GM19193 (cell line): ENCODE measurements around the gene MB.

ENCODE experiments used
- POLR2A ChIP-seq: IDR thresholded peaks from 4 replicates; pipeline ENCODE4 v1.6.1; 2011; ENCODE audit not compliant: insufficient read depth, insufficient read length; ENCODE audit errors: extremely low read depth

MB gene

DNA sequence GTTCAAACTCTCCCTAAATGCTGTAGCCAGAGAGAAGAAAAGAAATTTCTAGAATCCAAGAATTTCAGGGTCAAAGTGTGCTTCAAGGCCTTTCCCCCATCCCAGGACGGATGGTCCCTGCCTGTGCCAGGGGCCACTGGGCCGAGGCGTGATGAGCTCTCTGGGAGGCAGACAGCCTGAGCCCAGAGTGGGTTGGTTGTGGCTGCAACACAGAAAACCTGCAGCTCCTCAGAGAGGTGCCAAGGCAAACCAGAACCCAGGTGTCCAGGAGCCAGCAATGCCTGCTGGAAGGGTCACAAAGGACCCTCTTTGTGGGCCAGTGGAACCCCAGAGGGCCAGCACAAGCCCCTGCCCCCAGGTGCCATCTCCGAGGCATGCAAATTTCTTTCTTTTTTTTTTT, 28.5 kb upstream of the MB start:
- TF ChIP-seq POLR2A: no peak

DNA sequence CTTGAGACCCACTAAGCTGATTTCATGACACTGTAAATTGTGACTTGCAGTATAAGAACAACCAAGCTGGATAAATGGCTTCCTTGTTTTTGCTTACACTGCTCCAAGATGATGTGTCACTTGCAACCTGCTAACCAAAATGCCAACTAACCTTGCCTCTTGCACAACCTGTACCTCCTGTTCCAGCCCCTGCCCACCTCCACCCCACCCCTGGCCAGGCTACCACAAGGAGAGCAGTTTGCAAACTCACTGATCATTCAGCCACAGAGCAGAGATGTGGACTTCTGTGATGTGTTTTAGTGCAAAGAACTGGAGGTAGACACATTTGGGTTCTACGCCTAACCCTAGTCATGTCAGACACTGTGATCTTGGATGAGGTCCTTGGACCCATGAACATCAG, 26.9 kb upstream of the MB start:
- TF ChIP-seq POLR2A: no peak

DNA sequence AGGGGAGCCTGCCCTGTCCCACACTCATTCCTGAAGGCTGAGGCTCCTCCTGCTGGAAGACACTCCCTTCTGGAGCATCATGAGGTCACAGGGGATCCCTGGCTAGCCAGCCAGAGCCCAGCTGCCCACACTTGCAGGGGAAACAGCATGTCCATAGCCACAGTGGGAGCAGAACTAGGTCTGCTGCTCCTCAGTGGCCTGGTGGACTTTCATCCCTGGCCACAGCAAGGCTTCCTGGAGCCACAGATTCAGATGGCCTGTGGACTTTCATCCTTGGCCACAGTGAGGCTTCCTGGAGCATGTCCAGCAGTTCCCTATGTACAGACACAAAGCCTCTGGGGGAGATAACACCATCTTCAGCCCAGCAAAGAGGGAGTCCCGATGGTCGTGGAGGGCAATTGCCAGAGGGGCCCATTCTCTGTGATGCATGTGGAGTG, 25.2 kb upstream of the MB start:
- TF ChIP-seq POLR2A: no peak

DNA sequence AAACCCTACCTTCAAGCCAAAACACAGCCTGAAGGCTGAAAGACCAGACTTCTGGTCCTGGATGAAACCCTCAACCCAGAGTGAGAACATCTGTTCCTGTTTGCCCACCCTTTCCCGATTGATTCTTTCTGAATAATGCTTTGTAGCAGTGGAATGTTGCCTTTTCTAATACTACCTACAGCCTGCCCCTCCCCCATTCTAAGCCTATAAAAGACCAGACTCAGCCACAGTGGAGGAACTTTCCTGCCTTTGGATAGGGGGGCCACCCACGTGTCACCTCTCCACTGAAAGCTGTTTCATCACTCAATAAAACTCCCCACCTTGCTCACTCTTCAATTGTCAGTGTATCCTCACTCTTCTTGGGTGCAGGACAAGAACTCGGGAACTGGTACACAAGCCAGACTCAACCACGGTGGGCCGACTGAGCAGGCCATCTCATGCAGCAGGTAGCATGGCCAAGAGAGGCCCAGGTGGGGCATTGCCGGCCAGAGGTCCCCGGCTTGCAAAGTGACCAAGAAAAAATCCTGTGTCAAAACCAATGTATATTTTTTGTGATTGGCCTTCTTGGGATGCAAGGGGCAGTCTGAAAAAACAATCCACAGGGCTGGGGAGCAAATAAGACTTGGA, 24.5 kb upstream of the MB start:
- no peak for TF ChIP-seq POLR2A

DNA sequence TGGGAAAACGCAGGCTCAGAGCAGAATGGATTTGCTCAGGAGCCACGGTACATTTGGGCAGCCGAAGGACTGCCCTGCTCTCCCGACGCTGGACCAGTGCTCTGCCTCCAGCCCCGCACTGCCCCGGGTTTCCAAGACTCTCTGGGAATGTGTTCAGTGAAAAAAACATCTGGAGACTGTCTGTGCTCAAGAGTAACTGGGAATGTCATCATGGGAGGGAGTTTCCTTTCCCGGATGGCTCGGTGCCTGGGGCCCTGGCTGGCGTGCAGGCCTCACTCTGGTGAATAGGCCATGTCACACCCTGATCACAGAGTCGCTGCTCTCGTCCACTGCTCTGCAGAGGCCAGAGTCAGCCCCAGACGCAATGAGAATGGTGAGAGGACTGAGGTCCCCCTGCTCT, 21.3 kb upstream of the MB start:
- no peak for TF ChIP-seq POLR2A

DNA sequence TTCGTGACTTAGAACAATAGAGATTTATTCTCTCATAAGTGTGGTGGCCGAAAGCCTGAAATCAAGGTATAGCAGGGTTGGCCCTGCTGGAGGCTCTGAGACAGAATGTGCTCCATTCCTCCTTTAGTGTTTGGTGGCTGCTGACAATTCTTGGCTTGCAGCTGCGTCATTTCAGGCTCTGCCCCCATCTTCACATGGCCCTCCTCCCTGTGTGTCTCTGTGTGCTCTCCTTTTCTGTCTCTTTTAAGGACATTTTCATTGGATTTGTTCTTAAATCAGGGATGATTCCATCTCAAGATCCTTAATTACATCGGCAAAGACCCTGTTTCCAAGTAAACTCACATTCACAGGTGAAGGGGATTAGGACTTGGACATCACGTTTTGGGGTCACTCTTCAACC, 20.9 kb upstream of the MB start:
- no peak for TF ChIP-seq POLR2A

DNA sequence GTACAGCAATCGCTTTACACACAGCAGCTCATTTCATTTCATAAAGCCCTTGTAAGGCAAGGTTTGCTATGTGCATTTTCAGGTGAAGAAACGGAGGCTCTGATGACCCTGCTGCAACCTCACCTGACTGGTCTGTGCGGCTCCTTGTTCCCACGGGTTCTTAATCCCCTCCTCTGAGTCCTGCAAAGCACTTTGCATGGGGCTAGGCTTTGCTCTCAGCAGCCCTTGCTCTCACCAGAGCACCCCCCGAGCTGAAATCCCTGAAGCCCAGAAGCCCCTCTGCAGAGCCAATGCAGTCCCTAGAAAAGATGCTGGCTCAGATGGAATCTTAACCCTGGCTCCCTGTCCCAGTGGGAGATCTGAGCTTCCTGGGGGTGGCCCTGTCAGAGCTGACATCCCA, 20.1 kb upstream of the MB start:
- no peak for TF ChIP-seq POLR2A

DNA sequence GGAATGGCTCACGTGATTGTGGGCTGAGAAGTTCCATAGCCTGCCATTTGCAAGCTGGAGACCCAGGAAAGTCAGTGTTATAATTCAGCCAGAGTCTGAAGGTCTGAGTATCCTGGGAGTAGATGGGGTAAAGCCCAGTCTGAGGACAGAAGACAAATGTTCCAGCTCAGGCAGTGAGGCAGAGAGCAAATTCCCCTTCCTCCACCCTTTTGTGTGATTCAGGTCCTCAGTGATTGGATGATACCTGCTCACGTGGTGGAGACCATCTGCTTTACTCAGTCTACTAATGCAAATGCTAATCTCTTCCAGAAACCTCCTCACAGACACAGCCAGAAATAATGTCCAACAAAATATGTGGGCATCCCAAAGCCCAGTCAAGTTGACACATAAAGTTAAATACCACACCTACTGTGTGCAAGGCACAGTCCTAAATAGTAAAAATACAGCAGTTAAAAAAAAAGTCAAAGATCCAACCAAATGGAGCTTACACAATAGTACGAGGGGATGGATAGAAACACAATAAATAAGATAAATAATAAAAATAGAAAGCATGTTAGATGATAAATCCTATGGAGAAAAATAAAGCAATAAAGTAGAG, 17.9 kb upstream of the MB start:
- no peak for TF ChIP-seq POLR2A

DNA sequence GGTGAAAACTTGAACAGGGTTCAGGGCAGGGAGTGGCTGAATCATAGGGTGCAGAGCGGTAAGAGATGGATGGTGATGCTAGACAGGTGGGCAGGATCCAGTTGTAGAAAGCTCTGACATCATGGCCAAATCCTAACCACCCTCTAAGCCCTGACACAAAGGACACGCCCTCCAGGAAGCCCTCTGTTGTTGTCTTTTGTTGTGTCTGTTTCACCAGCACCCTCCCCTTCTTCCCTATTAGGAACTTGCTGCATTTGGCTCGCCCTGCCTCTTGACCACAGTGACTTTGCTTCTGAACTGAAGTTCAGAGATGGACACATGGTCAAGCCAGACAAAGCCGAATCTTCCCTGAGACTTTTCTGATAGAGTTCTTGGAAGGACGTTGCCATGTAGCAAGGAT, 16.9 kb upstream of the MB start:
- no peak for TF ChIP-seq POLR2A

DNA sequence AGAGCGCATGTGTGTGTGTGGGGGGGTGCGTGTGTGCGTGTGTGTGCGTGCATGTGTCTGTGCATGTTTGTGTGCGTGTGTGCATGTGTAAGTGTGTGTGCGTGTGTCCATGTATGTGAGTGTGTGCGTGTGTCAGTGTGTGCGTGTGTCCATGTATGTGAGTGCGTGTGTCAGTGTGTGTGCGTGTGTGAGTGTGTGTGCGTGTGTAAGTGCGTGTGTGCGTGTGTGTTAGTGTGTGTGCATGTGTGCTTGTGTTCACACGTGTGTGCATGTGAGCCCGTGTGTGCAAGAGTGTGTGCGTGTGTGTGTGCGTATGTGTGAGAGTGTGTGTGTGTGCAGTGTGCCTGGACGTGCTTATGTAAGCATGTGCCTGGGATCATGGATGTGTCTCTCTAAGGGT, 16.4 kb upstream of the MB start:
- no peak for TF ChIP-seq POLR2A

DNA sequence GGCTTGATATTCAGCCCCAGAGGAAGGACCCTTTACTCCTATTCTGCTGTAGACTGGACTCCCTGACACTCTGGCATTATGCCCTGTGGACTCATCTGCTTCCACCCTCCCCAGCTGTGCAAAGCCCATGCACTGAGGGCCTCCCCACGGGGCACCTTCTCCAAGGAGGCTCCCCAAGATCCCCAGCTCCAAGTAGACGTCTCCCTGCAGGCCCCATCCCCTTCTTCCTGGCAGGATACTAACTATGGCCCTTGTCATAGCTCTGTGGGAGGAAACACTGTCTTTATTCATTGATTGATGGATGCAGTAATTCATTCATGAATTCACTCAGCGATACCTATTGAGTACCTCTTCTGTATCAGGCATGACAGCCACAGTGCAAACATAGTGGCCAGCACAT, 15.8 kb upstream of the MB start:
- no peak for TF ChIP-seq POLR2A

DNA sequence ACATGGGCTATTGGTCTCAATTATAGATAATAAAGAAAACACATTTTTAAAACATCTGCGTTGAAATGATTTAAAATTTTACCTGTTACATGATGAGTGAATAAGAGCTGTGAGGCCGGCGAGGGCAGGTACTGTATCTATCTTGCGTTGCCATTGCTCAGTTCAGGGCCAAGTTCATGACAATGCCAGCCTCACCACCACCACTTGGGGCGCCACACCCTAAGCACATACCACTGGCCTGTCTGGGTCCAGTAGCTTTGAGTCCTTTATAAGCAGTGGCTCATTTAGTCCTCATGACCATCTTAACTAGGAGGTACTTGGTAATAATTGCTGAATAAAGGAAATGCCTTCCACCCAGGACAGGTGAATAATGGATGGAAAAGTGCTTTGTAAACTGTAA, 14.5 kb upstream of the MB start:
- TF ChIP-seq POLR2A: no peak

DNA sequence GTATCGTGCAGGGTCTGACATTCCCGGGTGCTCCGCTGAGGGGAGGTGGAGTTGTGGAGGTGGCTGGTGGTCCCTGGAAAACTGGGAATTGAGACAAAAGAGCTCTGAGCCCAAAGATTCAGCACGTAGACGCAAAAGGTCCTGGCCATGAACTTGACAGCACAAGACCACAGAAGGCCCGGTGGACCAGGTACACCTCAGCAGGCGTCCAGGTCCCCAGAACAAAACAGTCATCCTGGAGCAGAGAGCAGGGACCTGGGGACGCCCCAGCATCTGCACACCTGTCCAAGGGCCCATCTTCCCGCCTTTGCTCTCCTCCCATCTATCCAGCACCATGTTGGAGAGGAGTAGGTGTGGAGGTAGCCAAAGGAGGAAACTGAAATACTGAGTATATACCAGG, 13.8 kb upstream of the MB start:
- no peak for TF ChIP-seq POLR2A

DNA sequence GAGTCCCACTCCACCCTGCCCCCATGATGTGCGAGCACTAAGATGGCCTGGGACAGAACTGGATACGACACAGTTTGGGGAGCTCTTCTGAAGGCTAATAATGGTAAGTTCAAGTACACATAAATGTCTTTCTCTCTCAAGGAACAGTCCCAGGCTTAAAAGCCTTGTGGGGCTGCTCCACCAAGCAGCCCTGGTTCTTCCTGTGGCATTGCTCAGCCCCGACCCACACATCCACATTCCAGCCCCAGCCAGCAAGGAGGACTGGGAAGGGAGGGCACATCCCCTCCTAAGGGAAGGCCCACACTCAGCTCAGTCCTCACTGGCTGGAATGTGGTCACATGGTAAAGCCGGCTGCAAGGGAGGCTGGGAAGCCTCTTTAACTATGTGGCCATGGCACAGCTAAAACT, 13.3 kb upstream of the MB start:
- no peak for TF ChIP-seq POLR2A

DNA sequence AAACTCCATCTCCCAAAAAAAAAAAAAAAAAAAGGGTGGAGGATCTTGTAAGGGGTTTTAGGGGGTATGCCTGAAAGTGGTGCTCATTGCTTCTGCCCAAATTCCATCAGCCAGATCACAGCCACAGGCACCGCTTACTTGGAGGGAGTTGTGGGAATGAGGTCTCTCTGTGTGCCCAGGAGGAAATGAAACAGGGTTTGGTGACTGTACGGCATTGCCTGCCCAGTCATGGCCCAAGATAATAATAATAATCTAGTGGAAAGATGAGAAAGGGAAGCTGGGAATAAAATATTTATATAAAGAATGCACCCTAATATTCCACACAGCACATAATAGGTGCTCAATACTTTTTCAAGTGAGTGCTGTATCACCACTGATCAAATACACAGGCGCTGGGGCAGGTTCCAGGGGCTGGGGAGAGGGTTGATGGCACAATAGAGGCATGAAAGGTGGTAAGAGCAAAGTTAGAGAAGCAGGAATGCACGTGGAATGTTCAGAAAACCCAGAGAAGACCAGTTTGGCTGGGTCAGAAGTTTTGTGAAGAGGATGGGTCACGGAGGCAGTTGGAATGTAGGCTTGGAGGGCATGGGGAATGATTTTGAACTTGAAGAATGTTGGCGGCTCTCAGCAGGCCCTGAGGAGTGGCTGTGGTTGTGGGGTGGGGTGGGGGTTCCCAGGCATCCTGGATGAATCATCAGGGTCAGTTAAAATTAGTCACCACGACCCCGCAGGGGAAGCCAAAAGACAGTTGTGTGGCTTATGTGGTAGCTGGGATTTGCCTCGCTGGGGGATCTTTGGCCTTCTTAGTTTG, 12.5 kb upstream of the MB start:
- no peak for TF ChIP-seq POLR2A

DNA sequence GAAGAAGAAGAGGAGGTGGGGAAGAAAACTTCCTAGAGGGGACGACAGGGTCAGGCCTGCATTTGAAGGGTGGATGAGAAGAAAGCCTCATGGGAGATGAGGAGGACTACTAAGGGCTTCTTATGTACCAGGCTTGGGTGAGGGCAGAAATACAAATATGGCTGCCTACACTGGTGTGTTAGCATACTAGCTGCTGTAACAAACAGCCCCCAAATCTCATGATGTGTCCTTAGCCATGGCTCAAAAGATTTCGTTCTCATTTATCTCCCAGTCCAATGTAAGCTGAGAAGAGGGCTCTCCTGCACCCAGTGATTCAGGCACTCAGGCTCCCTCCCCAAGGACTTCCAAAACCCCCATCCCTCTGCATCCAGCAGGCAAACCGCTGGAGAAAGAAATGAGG, 11.6 kb upstream of the MB start:
- TF ChIP-seq POLR2A: no peak
